CD4-positive, alpha-beta T cell (primary cell): ENCODE measurements around the gene IGFBP5. TPM values are rescaled to one million over a fixed set of nuclear protein-coding genes. Genes with fewer than 3 reads are reported as not detected.

Experiments used
- ATAC-seq: fragments of 200-7000 bp; cut with Tn5 transposase; one replicate; pipeline ENCODE4 v1.10.0; 2022; ENCODE audit warnings: mild to moderate bottlenecking; ENCODE audit not compliant: poor library complexity
- CTCF ChIA-PET: fragments of 350-600 bp; sonication (Branson Sonifier 250); formaldehyde crosslinking; loops from one replicate; lab custom pipeline; 2021; ENCODE audit warnings: antibody characterized with exemption, inconsistent platforms; lab: Charles Lee
- POLR2A ChIA-PET: fragments of 350-600 bp; sonication (Branson Sonifier 250); formaldehyde crosslinking; loops from one replicate; lab custom pipeline; 2021; ENCODE audit warnings: antibody characterized with exemption, inconsistent platforms; lab: Charles Lee
- DNase-seq, 14 experiments: peaks; one replicate each; pipeline ENCODE4 v3.0.0-alpha.2; 2013 to 2020; ENCODE audit warnings: mixed read lengths in 2 of 14
- H3K27ac ChIP-seq, 2 donors: one replicate each; pipeline versions ENCODE4 v1.5.1 to v1.7.0; 2013; ENCODE audit warnings: low read length in 2 of 2, low read depth in 1 of 2, mild to moderate bottlenecking in 1 of 2
- H3K27me3 ChIP-seq, 2 experiments: 1 replicate in 1 of 2; 2 replicates in 1 of 2; pipeline versions ENCODE4 v1.6.1 to v1.7.0; 2013; ENCODE audit warnings: low read length in 2 of 2, control low read depth in 1 of 2, mild to moderate bottlenecking in 1 of 2, moderate library complexity in 1 of 2; ENCODE audit not compliant: insufficient read depth in 2 of 2, control insufficient read depth in 1 of 2
- H3K36me3 ChIP-seq: one replicate; pipeline ENCODE4 v1.6.1; 2013; ENCODE audit warnings: low read length, control low read depth; ENCODE audit not compliant: insufficient read depth
- H3K4me1 ChIP-seq: one replicate; pipeline ENCODE4 v1.6.1; 2013; ENCODE audit warnings: low read length, control low read depth; ENCODE audit not compliant: insufficient read depth
- H3K4me3 ChIP-seq: one replicate; pipeline ENCODE4 v1.5.1; 2013; ENCODE audit warnings: mild to moderate bottlenecking, low read length, moderate library complexity
- H3K9me3 ChIP-seq, 2 experiments: 1 replicate in 1 of 2; 2 replicates in 1 of 2; pipeline versions ENCODE4 v1.6.1 to v1.7.0; 2013; ENCODE audit warnings: low read length in 2 of 2, mild to moderate bottlenecking in 2 of 2, control low read depth in 1 of 2, moderate library complexity in 1 of 2; ENCODE audit not compliant: control insufficient read depth in 1 of 2, insufficient read depth in 1 of 2
- H3K27ac Mint-ChIP-seq: one replicate; pipeline ENCODE4 v1.8.0; 2020; ENCODE audit warnings: mixed read lengths
- H3K27me3 Mint-ChIP-seq: one replicate; pipeline ENCODE4 v1.8.0; 2021; ENCODE audit warnings: mixed read lengths
- H3K36me3 Mint-ChIP-seq: one replicate; pipeline ENCODE4 v1.8.0; 2021; ENCODE audit warnings: low read depth, mixed read lengths
- H3K4me1 Mint-ChIP-seq: one replicate; pipeline ENCODE4 v1.8.0; 2021; ENCODE audit warnings: low read depth, mixed read lengths
- H3K4me3 Mint-ChIP-seq: one replicate; pipeline ENCODE4 v1.8.0; 2020; ENCODE audit warnings: mild to moderate bottlenecking, mixed read lengths
- H3K9me3 Mint-ChIP-seq: one replicate; pipeline ENCODE4 v1.8.0; 2020; ENCODE audit warnings: mixed read lengths
- CTCF ChIP-seq: fragments of 200-600 bp; IDR thresholded peaks from one replicate; pipeline ENCODE4 v1.8.0; 2022; ENCODE audit warnings: antibody characterized with exemption, mild to moderate bottlenecking
- intact Hi-C, 2 experiments: fragments of 100-400 bp; cut with DNase I in 1 of 2; cut with micrococcal nuclease in 1 of 2; formaldehyde crosslinking; loops; one replicate each; pipeline versions ENCODE4 v1.15.1 to v1.9.0; 2023 to 2025; cut with DNase I, micrococcal nuclease
- total RNA-seq, 174 experiments: library from RNA in 2 of 174; stranded (reverse) in 2 of 174; gene quantifications; one replicate each; pipeline ENCODE4 v1.2.3 and lab custom pipeline; 2021 to 2026

Gene IGFBP5
- total RNA-seq, 2 experiments from 2014 or later: not detected

- Mint-ChIP-seq H3K4me3 (no peak overlapping the region), H3K36me3 (no peaks in the 10 kb centered on the region), H3K9me3 (no peaks in the 10 kb centered on the region), H3K27ac (no peak overlapping the region), H3K4me1 (peaks cover 18% of the 10 kb centered on the region), H3K27me3 (peaks cover 49% of the 10 kb centered on the region)
- peaks cover 11% of the 10 kb centered on the region for H3K4me1 ChIP-seq
- TF ChIP-seq CTCF: no peak
- H3K36me3 ChIP-seq: no peaks in the 10 kb centered on the region
- H3K27ac ChIP-seq: no peak overlapping the region
- peaks cover 0 to 10% of the 10 kb centered on the region in 2 experiments for H3K9me3 ChIP-seq
- intact Hi-C loops: no loop called here
- peaks cover 16 to 23% of the 10 kb centered on the region in 2 experiments for H3K27me3 ChIP-seq
- ATAC-seq (no peak), DNase-seq (no peak)
- CTCF ChIA-PET: no interaction called here
- POLR2A ChIA-PET: no interaction called here
- no peak overlapping the region for H3K4me3 ChIP-seq
These were observed 65.6 kb downstream of the IGFBP5 start for GRCh38 chr2:216629784-216630183.

- no peak overlapping the region for H3K27ac Mint-ChIP-seq
- intact Hi-C loops: no loop called here
- no peaks in the 10 kb centered on the region for H3K36me3 Mint-ChIP-seq
- ATAC-seq: no peak
- DNase-seq: no peak
- Histone ChIP-seq H3K27ac (no peak overlapping the region), H3K4me1 (no peaks in the 10 kb centered on the region), H3K4me3 (no peak overlapping the region), H3K9me3 (peaks cover 0 to 5% of the 10 kb centered on the region in 2 experiments), H3K36me3 (no peaks in the 10 kb centered on the region), H3K27me3 (no peaks in the 10 kb centered on the region)
- H3K9me3 Mint-ChIP-seq: no peaks in the 10 kb centered on the region
- POLR2A ChIA-PET: no interaction called here
- peaks cover 25% of the 10 kb centered on the region for H3K27me3 Mint-ChIP-seq
- no peak overlapping the region for H3K4me3 Mint-ChIP-seq
- CTCF ChIA-PET: no interaction called here
- H3K4me1 Mint-ChIP-seq: no peaks in the 10 kb centered on the region
- no peak for TF ChIP-seq CTCF
These were observed 68.5 kb downstream of the IGFBP5 start for GRCh38 chr2:216626875-216627245.

GRCh38 chr2:216626168-216626874 lies 69.0 kb downstream of the IGFBP5 start:
- CTCF ChIA-PET: no interaction called here
- no peaks in the 10 kb centered on the region for H3K27me3 ChIP-seq
- Mint-ChIP-seq H3K27ac (no peak overlapping the region), H3K27me3 (peaks cover 20% of the 10 kb centered on the region), H3K36me3 (no peaks in the 10 kb centered on the region), H3K4me3 (no peak overlapping the region), H3K9me3 (no peaks in the 10 kb centered on the region), H3K4me1 (no peaks in the 10 kb centered on the region)
- ATAC-seq: no peak
- intact Hi-C loops: no loop called here
- TF ChIP-seq CTCF: no peak
- POLR2A ChIA-PET: no interaction called here
- H3K4me1 ChIP-seq: no peaks in the 10 kb centered on the region
- no peak overlapping the region for H3K27ac ChIP-seq
- peaks cover 0 to 5% of the 10 kb centered on the region in 2 experiments for H3K9me3 ChIP-seq
- no peaks in the 10 kb centered on the region for H3K36me3 ChIP-seq
- no peak overlapping the region for H3K4me3 ChIP-seq
- DNase-seq: no peak
